Kidney epithelial cell (primary cell): ENCODE measurements around the gene OR10D3. TPM values are rescaled to one million over a fixed set of nuclear protein-coding genes. Genes with fewer than 3 reads are reported as not detected.
"Not testable (repeated sequence)": the region's sequence is repeated elsewhere in the genome, so short reads cannot be mapped to it uniquely, and the experiment has no call there.

Experiments used
- DNase-seq: peaks from one replicate; pipeline ENCODE4 v3.0.0-alpha.2; 2010; ENCODE audit warnings: low read depth
- H3K27me3 ChIP-seq: 2 replicates; pipeline ENCODE4 v1.6.0; 2011; ENCODE audit warnings: low read length; ENCODE audit not compliant: control insufficient read depth, insufficient read depth
- H3K36me3 ChIP-seq: 2 replicates; pipeline ENCODE4 v1.5.1; 2011; ENCODE audit warnings: low read length; ENCODE audit not compliant: control insufficient read depth, insufficient read depth
- H3K4me3 ChIP-seq: 2 replicates; pipeline ENCODE4 v1.5.1; 2011; ENCODE audit warnings: low read depth, mild to moderate bottlenecking, control low read depth, low read length
- total RNA-seq: library from RNA; depleted of rRNA; stranded (reverse); fragments of >200 nt; gene quantifications from 2 replicates; pipeline ENCODE4 v1.2.3, GENCODE V29; 2015
- TF ChIP-seq, protein P1 (sequence below): IDR thresholded peaks from 2 replicates; pipeline ENCODE4 v1.5.1; 2011; ENCODE audit warnings: mild to moderate bottlenecking, moderate library complexity, low read length, control low read depth, inconsistent platforms; ENCODE audit not compliant: insufficient read depth, poor library complexity, severe bottlenecking

The OR10D3 gene
- total RNA-seq, 1 donor from 2014 or later: not detected

DNA sequence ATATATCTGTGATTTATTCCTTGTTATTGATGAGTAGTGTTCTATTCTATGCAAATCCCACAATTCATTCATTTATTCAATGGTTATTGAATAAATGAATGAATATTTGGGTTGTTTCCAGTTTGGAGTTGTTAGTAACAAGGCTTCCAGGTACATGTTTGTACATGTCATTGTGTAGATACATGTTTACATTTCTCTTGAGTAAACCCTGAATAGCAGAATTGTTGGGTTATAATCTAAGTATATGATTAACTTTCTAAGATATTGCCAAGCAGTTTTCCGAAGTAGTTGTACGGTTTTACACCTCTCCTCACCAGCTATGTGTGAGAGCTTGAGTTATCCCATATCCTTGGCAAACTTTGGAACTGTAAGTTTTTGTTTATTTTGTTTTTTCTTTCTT lies 39.3 kb downstream of the OR10D3 start:
- Histone ChIP-seq H3K4me3 (no peak overlapping the region), H3K36me3 (no peaks in the 10 kb centered on the region), H3K27me3 (no peaks in the 10 kb centered on the region)
- no peak for DNase-seq
- TF ChIP-seq, protein P1, sequence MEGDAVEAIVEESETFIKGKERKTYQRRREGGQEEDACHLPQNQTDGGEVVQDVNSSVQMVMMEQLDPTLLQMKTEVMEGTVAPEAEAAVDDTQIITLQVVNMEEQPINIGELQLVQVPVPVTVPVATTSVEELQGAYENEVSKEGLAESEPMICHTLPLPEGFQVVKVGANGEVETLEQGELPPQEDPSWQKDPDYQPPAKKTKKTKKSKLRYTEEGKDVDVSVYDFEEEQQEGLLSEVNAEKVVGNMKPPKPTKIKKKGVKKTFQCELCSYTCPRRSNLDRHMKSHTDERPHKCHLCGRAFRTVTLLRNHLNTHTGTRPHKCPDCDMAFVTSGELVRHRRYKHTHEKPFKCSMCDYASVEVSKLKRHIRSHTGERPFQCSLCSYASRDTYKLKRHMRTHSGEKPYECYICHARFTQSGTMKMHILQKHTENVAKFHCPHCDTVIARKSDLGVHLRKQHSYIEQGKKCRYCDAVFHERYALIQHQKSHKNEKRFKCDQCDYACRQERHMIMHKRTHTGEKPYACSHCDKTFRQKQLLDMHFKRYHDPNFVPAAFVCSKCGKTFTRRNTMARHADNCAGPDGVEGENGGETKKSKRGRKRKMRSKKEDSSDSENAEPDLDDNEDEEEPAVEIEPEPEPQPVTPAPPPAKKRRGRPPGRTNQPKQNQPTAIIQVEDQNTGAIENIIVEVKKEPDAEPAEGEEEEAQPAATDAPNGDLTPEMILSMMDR: no peak

DNA sequence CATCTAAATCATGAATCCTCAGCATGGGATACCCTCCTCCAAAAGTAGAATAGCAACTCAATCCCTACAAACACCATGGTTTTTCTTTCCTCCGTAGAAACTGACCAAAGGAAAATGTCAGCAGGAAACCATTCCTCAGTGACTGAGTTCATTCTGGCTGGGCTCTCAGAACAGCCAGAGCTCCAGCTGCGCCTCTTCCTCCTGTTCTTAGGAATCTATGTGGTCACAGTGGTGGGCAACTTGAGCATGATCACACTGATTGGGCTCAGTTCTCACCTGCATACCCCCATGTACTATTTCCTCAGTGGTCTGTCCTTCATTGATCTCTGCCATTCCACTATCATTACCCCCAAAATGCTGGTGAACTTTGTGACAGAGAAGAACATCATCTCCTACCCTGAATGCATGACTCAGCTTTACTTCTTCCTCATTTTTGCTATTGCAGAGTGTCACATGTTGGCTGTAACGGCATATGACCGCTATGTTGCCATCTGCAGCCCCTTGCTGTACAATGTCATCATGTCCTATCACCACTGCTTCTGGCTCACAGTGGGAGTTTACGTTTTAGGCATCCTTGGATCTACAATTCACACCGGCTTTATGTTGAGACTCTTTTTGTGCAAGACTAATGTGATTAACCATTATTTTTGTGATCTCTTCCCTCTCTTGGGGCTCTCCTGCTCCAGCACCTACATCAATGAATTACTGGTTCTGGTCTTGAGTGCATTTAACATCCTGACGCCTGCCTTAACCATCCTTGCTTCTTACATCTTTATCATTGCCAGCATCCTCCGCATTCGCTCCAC lies 41.7 kb downstream of the OR10D3 start:
- not testable (repeated sequence) for H3K27me3 ChIP-seq, H3K36me3 ChIP-seq, DNase-seq, H3K4me3 ChIP-seq

DNA sequence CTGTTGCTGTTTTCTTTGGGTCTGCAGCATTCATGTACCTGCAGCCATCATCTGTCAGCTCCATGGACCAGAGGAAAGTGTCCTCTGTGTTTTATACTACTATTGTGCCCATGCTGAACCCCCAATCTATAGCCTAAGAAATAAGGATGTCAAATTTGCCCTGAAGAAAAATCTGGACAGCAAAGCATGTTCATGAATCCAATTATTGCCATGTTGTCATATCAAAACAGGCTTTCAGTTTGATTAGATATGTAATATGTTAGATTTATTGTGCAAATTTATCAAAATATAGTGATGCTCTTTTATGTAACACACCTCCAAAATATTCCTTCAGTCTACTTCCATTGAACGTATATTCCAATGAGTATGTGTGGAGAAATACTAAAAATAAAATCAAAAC lies 42.3 kb downstream of the OR10D3 start:
- H3K4me3 ChIP-seq: no peak overlapping the region
- DNase-seq: no peak

GRCh38 chr11:124233376-124233775 lies 50.2 kb downstream of the OR10D3 start:
- TF ChIP-seq, protein P1: no peak
- Histone ChIP-seq H3K4me3 (no peak overlapping the region), H3K27me3 (no peaks in the 10 kb centered on the region), H3K36me3 (no peaks in the 10 kb centered on the region)
- no peak for DNase-seq

More for the DNA sequence above, 42.3 kb downstream of the OR10D3 start:
- TF ChIP-seq, protein P1: no peak
- Histone ChIP-seq H3K36me3 (no peaks in the 10 kb centered on the region), H3K27me3 (no peaks in the 10 kb centered on the region)

Other genes starting within 250 kb of the OR10D3 start
- not detected in 2 replicates for gene OR4D5, start 243.7 kb upstream of the OR10D3 start, total RNA-seq
- 0.34 TPM in 1 of 2 replicates, not detected in the other for gene OR6T1, start 239.5 kb upstream of the OR10D3 start, total RNA-seq
- not detected in 2 replicates for gene OR10S1, start 205.6 kb upstream of the OR10D3 start, total RNA-seq
- not detected in 2 replicates for gene OR10G6, start 188.2 kb upstream of the OR10D3 start, total RNA-seq
- gene OR10G4, start 170.3 kb upstream of the OR10D3 start, total RNA-seq: not detected in 2 replicates
- gene OR10G9, start 160.3 kb upstream of the OR10D3 start, total RNA-seq: not detected in 2 replicates
- gene OR10G8, start 156.5 kb upstream of the OR10D3 start, total RNA-seq: not detected in 2 replicates
- not detected in 2 replicates for gene OR10G7, start 142.0 kb upstream of the OR10D3 start, total RNA-seq
- 26.6 and 33.4 TPM in 2 replicates for gene VWA5A, start 67.9 kb upstream of the OR10D3 start, total RNA-seq
- not detected in 2 replicates for gene OR8G1, start 57.8 kb downstream of the OR10D3 start, total RNA-seq
- not detected in 2 replicates for gene OR8G5, start 73.0 kb downstream of the OR10D3 start, total RNA-seq
- gene OR8D1, start 130.6 kb downstream of the OR10D3 start, total RNA-seq: not detected in 2 replicates
- gene OR8D2, start 136.9 kb downstream of the OR10D3 start, total RNA-seq: not detected in 2 replicates
- gene OR8B2, start 201.2 kb downstream of the OR10D3 start, total RNA-seq: not detected in 2 replicates
- gene OR8B3, start 215.7 kb downstream of the OR10D3 start, total RNA-seq: not detected in 2 replicates
- not detected in 2 replicates for gene OR8B4, start 241.5 kb downstream of the OR10D3 start, total RNA-seq